Fibroblast of pulmonary artery (primary cell): ENCODE measurements around the gene RANBP17.

ENCODE experiments used
- DNase-seq: peaks from one replicate; pipeline ENCODE4 v3.0.0-alpha.2; 2010; ENCODE audit warnings: low read depth
- H3K4me3 ChIP-seq: replicated peaks from 2 replicates; pipeline ENCODE4 v1.5.1; 2011; ENCODE audit warnings: low read depth, mild to moderate bottlenecking, control low read depth, low read length, moderate library complexity
- TF ChIP-seq, protein P1 (sequence below): IDR thresholded peaks from 2 replicates; pipeline ENCODE4 v1.5.1; 2011; ENCODE audit warnings: mild to moderate bottlenecking, control low read depth, low read length, inconsistent platforms; ENCODE audit errors: missing control alignments

The RANBP17 gene

DNA sequence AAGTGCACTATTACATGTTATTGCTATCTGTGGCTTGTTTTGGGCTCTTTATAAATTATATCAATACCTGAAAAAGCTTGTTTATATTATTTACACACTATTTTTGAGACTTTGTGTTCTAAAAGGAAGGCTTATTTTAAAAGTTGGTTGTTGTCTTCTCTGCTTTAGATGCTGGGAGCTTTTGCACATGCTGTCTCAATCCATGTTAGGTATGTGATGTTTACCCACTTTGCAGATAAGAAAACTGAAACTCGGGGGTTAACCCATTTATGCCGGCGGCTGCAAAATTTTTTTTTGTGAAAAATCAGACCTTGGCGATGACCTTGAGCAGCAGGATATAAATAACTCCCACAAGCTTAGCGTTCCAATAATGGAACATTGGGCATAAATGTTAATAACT is 212.9 kb downstream of the RANBP17 start:
- TF ChIP-seq, protein P1, sequence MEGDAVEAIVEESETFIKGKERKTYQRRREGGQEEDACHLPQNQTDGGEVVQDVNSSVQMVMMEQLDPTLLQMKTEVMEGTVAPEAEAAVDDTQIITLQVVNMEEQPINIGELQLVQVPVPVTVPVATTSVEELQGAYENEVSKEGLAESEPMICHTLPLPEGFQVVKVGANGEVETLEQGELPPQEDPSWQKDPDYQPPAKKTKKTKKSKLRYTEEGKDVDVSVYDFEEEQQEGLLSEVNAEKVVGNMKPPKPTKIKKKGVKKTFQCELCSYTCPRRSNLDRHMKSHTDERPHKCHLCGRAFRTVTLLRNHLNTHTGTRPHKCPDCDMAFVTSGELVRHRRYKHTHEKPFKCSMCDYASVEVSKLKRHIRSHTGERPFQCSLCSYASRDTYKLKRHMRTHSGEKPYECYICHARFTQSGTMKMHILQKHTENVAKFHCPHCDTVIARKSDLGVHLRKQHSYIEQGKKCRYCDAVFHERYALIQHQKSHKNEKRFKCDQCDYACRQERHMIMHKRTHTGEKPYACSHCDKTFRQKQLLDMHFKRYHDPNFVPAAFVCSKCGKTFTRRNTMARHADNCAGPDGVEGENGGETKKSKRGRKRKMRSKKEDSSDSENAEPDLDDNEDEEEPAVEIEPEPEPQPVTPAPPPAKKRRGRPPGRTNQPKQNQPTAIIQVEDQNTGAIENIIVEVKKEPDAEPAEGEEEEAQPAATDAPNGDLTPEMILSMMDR = no peak
- DNase-seq = no peak
- H3K4me3 ChIP-seq = no peak overlapping the region

DNA sequence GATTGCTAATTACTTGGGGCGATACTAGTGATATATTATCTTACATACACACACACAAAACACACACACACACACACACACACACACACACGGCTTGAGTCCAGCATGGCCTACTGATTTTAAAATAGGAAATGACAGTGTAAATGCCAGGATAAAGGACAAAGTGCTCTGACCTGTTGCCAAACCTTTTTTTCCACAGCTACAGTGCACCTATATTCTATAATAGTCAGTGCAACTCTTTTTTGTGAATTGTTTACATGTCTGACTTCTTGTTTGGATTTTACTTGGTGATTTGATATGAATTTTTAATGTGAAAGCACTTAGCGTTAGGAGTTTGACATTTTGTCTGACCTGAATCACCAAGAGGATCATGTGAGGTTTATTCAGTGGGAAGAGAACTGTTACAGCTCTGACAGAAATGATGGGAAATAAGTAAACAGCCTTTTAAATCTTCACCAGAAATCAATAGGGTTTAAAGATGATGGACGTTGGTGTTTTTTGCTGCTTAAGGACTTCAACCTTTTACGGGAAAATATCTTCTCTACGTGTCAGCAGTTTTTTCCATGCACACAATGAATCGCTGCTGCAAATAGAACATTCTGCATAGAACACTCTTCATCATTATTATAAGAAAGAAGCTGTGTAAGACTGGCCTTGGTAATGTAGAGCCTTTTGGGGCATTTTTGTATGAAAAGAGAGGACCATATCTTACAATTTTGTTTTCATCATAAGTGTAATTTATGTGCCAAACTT is 218.5 kb downstream of the RANBP17 start:
- no peak overlapping the region for H3K4me3 ChIP-seq
- DNase-seq = no peak
- TF ChIP-seq, protein P1 = no peak

DNA sequence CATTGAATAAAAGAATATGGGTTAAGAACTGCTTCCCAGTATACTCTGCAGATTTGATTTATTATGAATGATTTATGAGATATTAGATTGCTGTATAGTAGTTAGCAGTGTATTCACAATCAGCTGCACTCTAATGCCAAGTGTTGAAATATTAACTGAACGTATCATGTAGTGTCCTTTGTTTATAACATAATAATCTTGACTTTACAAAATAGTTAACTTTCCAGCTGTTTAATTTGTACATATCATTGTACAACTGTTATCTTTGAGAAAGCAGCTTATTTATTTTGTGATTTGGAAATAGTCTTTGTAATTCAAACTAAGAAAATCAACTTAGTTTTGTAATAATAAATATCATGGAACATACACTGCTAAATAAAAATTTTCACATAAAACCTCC is 219.5 kb downstream of the RANBP17 start:
- DNase-seq = no peak
- TF ChIP-seq, protein P1 = no peak
- no peak overlapping the region for H3K4me3 ChIP-seq

DNA sequence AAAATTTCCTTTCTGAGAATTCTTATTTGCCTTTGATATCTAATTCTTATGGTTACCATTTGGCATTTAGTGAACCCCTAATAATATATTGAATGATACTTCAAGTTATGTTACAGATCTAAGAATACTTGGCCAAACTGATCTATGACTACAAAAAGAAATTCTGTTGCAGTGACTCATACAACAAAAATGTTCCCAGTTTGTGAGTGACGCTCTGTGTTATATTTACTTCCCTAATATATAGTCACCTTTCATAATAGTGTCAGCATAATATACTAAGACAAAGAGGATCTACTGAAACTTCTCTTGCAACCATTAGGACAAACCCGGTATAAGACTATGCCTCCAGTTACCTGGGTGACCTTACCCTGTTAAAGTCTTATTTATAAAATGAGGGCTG is 230.4 kb downstream of the RANBP17 start:
- no peak overlapping the region for H3K4me3 ChIP-seq
- peak; percentile 78 for DNase-seq
- TF ChIP-seq, protein P1 = no peak

GRCh38 chr5:171093598-171093997 is 231.8 kb downstream of the RANBP17 start:
- no peak for DNase-seq
- no peak overlapping the region for H3K4me3 ChIP-seq
- TF ChIP-seq, protein P1 = no peak

GRCh38 chr5:171094356-171094755 is 232.5 kb downstream of the RANBP17 start:
- TF ChIP-seq, protein P1 = no peak
- DNase-seq = no peak
- no peak overlapping the region for H3K4me3 ChIP-seq
